Stimulated activated naive B cell treated with anti-CD40 and anti-IgM and Interleukin-4, amounts not matched to agents 10 μg/mL and 1 μg/mL and 100 μg/mL, for 72 hours (primary cell): Measurements from ENCODE around the gene FOSL2.

Experiments used
- ATAC-seq, 2 donors: fragments of 150-1000 bp; cut with Tn5 transposase; replicated peaks; 2 replicates each; pipeline ENCODE4 v1.10.0; 2021; ENCODE audit warnings: moderate library complexity in 1 of 2
- DNase-seq: peaks from one replicate; pipeline ENCODE4 v3.0.0; 2021
- H3K27ac Mint-ChIP-seq: one replicate; pipeline ENCODE4 v1.8.0; 2022; ENCODE audit warnings: mild to moderate bottlenecking, mixed read lengths
- H3K27me3 Mint-ChIP-seq, 2 donors: one replicate each; pipeline ENCODE4 v1.8.0; 2022; ENCODE audit warnings: mixed read lengths in 2 of 2
- H3K36me3 Mint-ChIP-seq, 2 donors: one replicate each; pipeline ENCODE4 v1.8.0; 2022; ENCODE audit warnings: mixed read lengths in 2 of 2, mild to moderate bottlenecking in 1 of 2
- H3K4me1 Mint-ChIP-seq, 2 donors: one replicate each; pipeline ENCODE4 v1.8.0; 2022; ENCODE audit warnings: mixed read lengths in 2 of 2, mild to moderate bottlenecking in 1 of 2
- H3K4me3 Mint-ChIP-seq, 2 donors: one replicate each; pipeline ENCODE4 v1.8.0; 2022; ENCODE audit warnings: mild to moderate bottlenecking in 2 of 2, mixed read lengths in 2 of 2, moderate library complexity in 1 of 2
- H3K9me3 Mint-ChIP-seq, 2 donors: one replicate each; pipeline ENCODE4 v1.8.0; 2022; ENCODE audit warnings: mixed read lengths in 2 of 2, mild to moderate bottlenecking in 1 of 2

The FOSL2 gene

DNA sequence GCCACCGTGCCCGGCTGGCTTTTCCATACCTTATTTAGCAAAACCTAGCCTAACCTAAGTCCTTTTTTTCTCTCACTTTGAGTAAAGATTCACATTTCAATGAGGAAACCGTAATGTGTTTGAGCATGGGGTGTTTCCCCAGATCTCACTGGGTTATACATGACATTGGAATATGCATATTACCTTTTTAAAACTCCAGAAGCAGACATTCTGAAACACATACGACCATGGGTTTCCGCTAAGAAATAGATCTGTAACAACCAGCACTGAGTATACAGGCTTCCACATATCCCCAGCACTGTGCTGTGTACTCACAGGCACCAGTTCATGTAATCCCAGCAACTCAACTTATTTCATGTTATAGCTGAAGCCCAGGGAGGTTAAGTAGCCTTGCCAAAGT lies 41.0 kb upstream of the FOSL2 start:
- DNase-seq: no peak
- H3K9me3 Mint-ChIP-seq: no peaks in the 10 kb centered on the region
- H3K27ac Mint-ChIP-seq: peak overlapping the region; percentile 91
- H3K36me3 Mint-ChIP-seq: peaks cover 0 to 2% of the 10 kb centered on the region in 2 donors
- ATAC-seq: peak; percentile 59 to 67
- H3K27me3 Mint-ChIP-seq: peaks cover 0 to 4% of the 10 kb centered on the region in 2 donors
- no peak overlapping the region for H3K4me3 Mint-ChIP-seq
- H3K4me1 Mint-ChIP-seq: peaks cover 17 to 32% of the 10 kb centered on the region in 2 donors

DNA sequence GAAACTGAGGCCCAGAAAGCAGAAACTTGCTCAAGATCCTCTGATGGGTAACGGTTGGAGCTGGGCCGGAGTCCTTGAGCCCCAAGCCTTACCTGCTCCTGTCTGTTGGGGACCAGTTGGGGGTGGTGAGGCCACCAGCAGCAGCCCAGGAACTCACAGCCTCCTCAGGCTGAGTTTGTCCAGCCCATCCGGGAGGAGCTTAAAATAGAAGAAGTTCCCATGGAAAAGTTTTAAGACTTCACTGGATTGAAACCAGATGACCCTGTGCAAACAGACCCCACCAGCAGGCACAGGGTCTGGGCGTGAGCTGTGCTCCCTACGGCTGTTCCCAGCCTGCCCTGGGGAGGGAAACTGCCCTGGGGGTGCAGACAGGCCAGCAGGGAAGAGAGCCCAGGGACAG lies 40.6 kb upstream of the FOSL2 start:
- H3K4me1 Mint-ChIP-seq: peaks cover 15 to 32% of the 10 kb centered on the region in 2 donors
- H3K27ac Mint-ChIP-seq: no peak overlapping the region
- H3K27me3 Mint-ChIP-seq: peaks cover 0 to 4% of the 10 kb centered on the region in 2 donors
- no peak overlapping the region for H3K4me3 Mint-ChIP-seq
- H3K36me3 Mint-ChIP-seq: peaks cover 0 to 2% of the 10 kb centered on the region in 2 donors
- H3K9me3 Mint-ChIP-seq: no peaks in the 10 kb centered on the region
- ATAC-seq (no peak), DNase-seq (no peak)

DNA sequence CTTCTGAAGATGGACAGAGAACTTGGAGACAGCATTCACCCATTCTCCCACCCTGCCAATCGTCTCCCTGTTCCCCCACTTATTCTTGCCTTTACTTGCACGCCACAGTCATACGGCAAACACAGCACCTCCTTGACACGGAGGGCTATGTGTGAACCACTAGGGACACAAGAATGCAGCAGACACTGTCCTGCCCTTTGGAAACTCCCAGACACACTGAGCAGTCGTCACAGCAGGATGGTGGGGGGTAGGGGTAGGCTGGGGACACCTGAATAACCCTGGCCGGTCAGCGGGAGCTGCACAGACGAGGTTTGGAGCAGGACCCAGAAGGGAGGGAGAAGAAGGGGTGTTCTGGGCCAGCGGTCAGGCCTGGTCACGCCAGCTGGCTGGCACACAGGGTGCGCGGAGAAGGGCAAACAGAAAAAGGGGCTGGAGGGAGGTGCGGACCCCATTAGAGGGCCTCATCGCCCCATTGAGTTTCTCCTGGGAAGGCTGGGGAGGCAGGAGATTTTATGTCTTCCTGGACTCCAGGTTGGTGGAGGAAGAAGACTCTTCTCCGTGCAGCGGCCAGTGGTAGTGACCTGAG lies 40.0 kb upstream of the FOSL2 start:
- H3K36me3 Mint-ChIP-seq: peaks cover 0 to 2% of the 10 kb centered on the region in 2 donors
- DNase-seq: no peak
- H3K9me3 Mint-ChIP-seq: no peaks in the 10 kb centered on the region
- ATAC-seq: no peak
- H3K27ac Mint-ChIP-seq: no peak overlapping the region
- peaks cover 12 to 27% of the 10 kb centered on the region in 2 donors for H3K4me1 Mint-ChIP-seq
- peaks cover 0 to 4% of the 10 kb centered on the region in 2 donors for H3K27me3 Mint-ChIP-seq
- H3K4me3 Mint-ChIP-seq: no peak overlapping the region

DNA sequence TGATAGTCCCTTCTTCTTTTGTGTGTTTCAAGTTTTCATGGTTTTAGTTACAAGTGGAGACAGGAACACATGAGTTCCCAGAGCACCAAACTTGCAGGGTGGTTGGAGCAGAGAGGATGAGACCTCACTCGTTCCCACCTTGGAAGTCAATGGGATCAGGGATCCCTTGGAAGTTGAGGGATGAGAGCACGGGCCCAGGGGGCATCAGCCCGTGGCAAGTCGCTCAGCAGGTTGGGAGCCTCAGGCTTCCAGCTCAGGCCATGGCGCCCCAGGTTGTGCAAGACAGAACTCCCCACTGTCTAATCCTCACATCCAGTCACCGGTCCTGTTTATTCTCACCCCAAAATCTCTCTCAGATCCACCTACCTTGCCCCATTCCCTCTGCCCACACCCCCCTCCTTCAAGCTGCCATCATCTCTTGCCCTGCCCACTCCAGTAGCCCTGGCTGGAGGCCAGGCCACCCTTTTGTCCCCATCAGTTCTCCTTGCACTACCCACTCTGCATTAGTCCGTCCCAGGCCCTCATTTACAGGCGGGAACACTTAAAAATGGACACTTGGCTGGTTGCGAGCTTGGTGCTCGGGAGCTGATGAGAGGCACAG lies 37.6 kb upstream of the FOSL2 start:
- peaks cover 21 to 36% of the 10 kb centered on the region in 2 donors for H3K4me1 Mint-ChIP-seq
- peaks cover 0 to 2% of the 10 kb centered on the region in 2 donors for H3K36me3 Mint-ChIP-seq
- no peak overlapping the region for H3K27ac Mint-ChIP-seq
- ATAC-seq: no peak
- no peak for DNase-seq
- H3K9me3 Mint-ChIP-seq: no peaks in the 10 kb centered on the region
- peaks cover 0 to 4% of the 10 kb centered on the region in 2 donors for H3K27me3 Mint-ChIP-seq
- no peak overlapping the region for H3K4me3 Mint-ChIP-seq

DNA sequence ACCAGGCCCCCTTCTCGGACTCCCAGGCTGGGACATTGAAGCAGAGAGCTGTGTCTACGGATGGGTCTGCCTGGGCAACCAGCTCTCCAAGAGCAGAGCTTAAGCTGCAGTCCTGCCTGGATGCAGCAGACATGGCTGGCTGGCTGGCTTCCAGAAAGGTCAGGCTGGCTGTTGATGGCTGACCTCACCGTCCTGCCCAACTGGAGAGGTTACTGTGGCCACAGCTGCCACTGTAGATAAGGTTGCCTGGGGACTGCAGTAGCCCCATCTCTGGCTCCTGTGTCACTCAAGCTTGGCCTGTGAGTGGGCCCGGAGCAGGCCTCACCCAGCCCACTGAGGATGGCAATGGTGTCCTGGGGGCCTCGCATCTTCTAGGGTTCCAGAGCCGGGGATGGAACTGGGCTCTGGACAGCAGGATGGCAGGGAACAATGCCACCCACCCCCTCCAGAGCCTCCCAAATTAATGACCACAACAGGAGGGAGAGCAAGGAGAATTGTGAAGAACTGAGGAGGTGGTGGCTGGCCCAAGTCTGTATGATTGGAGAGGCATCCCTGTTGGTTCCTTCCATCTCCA lies 37.0 kb upstream of the FOSL2 start:
- DNase-seq (no peak), ATAC-seq (no peak)
- Mint-ChIP-seq H3K4me1 (peaks cover 24 to 42% of the 10 kb centered on the region in 2 donors), H3K4me3 (no peak overlapping the region), H3K27me3 (peaks cover 0 to 4% of the 10 kb centered on the region in 2 donors), H3K27ac (peak overlapping the region; percentile 67), H3K9me3 (no peaks in the 10 kb centered on the region), H3K36me3 (peaks cover 0 to 2% of the 10 kb centered on the region in 2 donors)

DNA sequence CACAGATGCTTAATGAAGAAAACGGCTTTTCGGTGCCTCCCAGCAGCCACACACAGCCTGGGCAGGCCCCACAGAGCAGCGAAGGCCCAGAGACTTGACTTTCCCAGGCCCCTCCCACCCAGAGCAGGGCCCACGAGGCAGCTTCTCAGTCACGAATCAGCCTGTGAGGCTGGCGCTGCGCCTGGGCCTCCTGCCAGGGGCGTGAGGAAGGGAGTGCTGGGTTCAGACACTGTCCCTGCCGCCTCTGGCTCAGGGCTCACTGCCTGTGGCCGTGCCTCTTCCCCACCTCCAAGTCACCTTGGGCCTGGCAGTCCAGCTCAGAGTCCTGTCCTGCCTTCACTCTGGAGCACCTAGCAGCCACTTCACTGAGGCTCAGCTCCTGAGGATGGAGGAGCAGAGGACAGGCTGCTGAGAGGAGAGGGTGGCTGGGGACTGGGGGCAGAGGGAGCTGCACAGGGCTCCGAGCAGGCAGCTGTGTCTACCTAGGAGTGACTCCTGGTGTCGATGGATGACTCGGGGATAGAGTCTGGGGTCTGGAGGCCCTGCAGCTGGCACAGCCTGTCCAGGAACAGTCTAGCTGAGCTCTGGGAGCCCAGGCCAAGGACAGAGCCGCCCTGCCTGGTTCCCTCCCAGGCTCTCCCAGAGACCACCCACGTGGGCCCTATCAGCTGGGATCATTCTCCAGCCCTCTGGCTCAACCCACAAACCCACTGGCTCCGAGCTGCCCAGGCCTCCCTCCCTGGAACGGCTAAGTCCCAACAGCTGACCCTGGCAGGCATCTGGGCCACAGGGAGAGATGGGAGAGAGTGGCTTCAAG lies 36.4 kb upstream of the FOSL2 start:
- Mint-ChIP-seq H3K4me1 (peaks cover 30 to 45% of the 10 kb centered on the region in 2 donors), H3K9me3 (no peaks in the 10 kb centered on the region), H3K4me3 (no peak overlapping the region), H3K27ac (peak overlapping the region; percentile 67), H3K27me3 (peaks cover 0 to 4% of the 10 kb centered on the region in 2 donors), H3K36me3 (peaks cover 0 to 2% of the 10 kb centered on the region in 2 donors)
- ATAC-seq: no peak
- no peak for DNase-seq

DNA sequence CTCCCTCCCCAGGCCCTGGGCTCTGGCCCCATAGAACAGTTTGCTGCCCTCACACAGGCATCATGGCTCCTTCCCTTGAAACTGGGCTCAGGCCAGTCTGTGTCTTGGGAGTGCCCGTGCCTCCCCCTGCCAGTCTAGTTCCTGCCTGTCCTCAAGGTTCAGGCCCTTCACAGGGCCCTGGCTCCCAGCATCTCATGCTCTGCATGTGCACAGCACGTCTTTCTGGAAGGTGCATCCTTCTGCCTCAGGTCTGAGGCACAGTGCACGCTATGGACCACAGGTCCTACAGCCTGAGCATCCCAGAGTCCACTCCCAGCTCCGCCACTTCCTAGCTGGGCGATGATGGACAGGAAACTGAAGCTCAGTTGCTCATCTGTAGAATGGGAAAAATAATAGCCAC lies 35.6 kb upstream of the FOSL2 start:
- ATAC-seq: no peak
- Mint-ChIP-seq H3K4me1 (peaks cover 28 to 42% of the 10 kb centered on the region in 2 donors), H3K4me3 (no peak overlapping the region)

DNA sequence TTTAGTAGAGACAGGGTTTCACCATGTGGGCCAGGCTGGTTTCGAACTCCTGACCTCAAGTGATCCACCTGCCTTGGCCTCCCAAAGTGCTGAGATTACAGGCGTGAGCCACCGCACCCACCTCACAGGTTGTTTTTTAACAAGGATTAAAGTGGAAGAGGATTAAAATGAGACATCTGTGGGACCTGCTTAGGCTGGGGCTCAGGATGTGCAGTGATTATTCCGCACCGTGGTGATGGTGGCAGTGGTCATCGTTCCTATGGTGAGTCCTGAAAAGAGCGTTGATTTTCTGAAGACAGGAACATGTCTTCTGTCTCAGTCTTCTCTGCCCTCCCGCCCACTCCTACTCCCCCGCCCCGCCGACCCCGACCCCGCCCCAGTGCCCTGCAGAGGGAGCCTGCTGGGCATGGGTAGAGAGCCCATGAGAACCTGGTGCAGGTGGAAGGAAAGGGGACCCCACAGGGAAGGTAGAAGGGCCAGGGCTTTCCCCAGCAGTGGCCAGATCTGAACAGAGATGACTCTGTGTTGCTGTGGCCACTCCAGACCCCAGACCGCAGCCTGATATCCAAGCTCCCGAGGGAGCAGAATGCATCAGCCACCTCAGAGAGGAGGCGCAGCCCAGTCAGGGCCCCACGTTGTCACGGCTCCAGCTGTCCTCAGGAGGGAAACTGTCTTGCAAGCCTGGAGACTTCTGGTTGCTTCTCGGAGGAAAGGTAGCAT lies 34.5 kb upstream of the FOSL2 start:
- no peak for DNase-seq
- Mint-ChIP-seq H3K4me1 (peaks cover 28 to 44% of the 10 kb centered on the region in 2 donors), H3K9me3 (no peaks in the 10 kb centered on the region), H3K27me3 (peaks cover 0 to 7% of the 10 kb centered on the region in 2 donors), H3K36me3 (no peaks in the 10 kb centered on the region), H3K4me3 (no peak overlapping the region), H3K27ac (peak overlapping the region; percentile 92)
- ATAC-seq: no peak

More for the DNA sequence above, 35.6 kb upstream of the FOSL2 start:
- Mint-ChIP-seq H3K27me3 (peaks cover 0 to 7% of the 10 kb centered on the region in 2 donors), H3K9me3 (no peaks in the 10 kb centered on the region), H3K36me3 (peaks cover 0 to 2% of the 10 kb centered on the region in 2 donors), H3K27ac (peak overlapping the region; percentile 42)
- DNase-seq: no peak

DNA sequence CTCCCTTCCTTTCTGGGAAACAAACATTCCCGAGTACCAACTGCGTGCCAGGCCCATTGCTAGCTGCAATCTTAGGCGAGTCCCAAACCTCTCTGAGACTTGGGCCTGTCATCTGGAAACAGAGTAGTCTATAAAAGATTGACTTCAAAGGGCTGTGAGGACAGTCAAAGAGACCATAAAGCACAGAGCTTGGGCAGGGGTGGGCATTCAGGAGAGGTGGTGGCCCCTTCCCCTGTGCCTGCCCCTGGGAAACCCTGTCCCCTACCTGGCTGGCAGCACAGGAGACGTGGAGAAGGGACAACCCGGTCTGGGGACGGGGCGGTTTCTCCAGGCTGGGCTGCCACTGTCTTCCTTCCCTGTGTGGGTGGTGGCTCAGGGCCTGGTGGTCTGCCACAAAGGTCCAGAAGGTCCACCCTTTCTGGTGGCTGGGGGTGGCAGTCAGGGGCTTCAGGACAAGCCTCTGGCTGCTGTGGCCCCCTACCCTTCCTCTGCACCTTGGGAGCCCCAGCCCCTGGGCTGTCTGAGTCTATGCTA lies 33.9 kb upstream of the FOSL2 start:
- peak overlapping the region; percentile 59 to 63 for H3K4me3 Mint-ChIP-seq
- no peaks in the 10 kb centered on the region for H3K36me3 Mint-ChIP-seq
- ATAC-seq (peak; percentile 4 to 7), DNase-seq (no peak)
- H3K4me1 Mint-ChIP-seq: peaks cover 28 to 50% of the 10 kb centered on the region in 2 donors
- H3K27ac Mint-ChIP-seq: peak overlapping the region; percentile 92
- H3K9me3 Mint-ChIP-seq: no peaks in the 10 kb centered on the region
- peaks cover 0 to 7% of the 10 kb centered on the region in 2 donors for H3K27me3 Mint-ChIP-seq

DNA sequence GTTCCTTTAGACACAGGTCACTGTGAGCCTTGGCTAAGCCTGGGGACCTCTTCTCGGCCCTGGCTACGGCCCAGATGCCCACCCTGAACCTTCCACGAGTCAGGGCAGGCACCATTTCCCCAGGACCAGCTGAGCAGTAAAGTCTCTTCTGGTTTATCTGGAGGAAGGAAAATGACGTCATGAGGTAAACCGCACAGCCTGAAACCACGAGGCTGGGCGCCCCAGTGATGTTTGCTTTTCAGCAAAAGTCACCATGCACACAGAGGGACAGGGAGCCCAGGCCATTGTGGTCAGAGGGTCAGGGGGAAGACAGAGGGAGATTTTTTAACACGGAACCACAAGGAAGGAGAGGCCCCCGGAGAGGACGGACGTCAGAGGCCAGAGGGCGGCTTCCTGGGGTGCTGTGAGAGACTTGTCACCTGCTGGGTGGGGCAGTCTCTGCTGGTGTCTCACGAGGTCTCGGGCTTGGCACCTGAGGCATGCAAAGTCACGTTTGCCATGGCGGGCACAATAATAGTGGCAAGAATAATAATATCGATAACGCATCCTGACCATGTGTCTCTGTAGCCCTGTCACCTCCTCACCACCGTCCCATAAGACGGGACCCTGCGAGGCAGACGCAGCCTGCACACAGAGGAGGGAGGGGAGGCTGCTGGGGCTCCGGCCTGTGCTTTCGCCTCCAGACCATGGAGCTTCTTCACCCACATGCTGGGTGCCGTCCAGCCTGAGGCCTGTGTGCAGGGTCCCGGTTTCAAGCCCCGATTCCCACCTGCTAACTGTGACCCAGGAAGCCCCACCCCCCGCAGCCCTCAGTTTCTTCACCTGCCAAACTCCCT lies 33.2 kb upstream of the FOSL2 start:
- no peaks in the 10 kb centered on the region for H3K9me3 Mint-ChIP-seq
- H3K4me3 Mint-ChIP-seq: peak overlapping the region; percentile 59 to 63
- DNase-seq (peak; percentile 88), ATAC-seq (peak; percentile 89)
- peak overlapping the region; percentile 92 for H3K27ac Mint-ChIP-seq
- H3K36me3 Mint-ChIP-seq: no peaks in the 10 kb centered on the region
- peaks cover 28 to 57% of the 10 kb centered on the region in 2 donors for H3K4me1 Mint-ChIP-seq
- peaks cover 0 to 7% of the 10 kb centered on the region in 2 donors for H3K27me3 Mint-ChIP-seq

DNA sequence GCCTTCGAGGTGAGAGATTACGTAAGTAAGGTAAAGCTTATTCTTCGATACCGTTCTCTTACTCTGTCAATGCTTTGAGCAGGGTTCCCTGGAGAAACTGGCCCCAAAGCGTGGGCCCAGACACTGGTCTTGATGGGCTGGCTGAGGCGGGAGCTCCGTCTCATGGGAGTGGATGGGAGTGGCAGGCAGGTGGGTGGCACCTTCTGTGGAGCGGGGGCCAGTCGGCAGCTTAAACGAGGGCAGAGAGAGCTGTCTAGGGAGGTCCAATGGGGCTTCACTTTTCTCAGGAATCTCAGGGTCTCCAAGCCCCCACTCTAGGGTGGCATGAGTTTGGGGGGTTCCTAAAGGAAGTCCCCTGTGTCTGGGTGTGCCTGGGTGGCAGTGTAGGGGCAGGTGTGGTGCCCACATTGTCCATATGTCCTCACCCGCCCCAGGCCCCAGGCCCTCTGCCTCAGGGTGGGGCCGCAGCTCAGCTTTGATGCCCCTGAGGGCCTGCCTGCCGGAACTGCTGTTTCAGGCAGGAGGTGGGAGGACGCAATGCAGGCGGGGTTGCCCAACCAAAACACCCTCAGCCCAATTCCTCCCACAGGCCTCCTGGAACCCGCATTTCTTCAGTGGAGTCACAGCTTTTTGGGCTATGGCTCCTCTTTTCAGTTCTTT lies 32.5 kb upstream of the FOSL2 start:
- H3K36me3 Mint-ChIP-seq: no peaks in the 10 kb centered on the region
- H3K27ac Mint-ChIP-seq: peak overlapping the region; percentile 79
- H3K4me1 Mint-ChIP-seq: peaks cover 28 to 57% of the 10 kb centered on the region in 2 donors
- no peak for DNase-seq
- no peaks in the 10 kb centered on the region for H3K9me3 Mint-ChIP-seq
- ATAC-seq: no peak
- peak overlapping the region in 1 of 2 donors; percentile 39 for H3K4me3 Mint-ChIP-seq
- H3K27me3 Mint-ChIP-seq: peaks cover 0 to 7% of the 10 kb centered on the region in 2 donors

DNA sequence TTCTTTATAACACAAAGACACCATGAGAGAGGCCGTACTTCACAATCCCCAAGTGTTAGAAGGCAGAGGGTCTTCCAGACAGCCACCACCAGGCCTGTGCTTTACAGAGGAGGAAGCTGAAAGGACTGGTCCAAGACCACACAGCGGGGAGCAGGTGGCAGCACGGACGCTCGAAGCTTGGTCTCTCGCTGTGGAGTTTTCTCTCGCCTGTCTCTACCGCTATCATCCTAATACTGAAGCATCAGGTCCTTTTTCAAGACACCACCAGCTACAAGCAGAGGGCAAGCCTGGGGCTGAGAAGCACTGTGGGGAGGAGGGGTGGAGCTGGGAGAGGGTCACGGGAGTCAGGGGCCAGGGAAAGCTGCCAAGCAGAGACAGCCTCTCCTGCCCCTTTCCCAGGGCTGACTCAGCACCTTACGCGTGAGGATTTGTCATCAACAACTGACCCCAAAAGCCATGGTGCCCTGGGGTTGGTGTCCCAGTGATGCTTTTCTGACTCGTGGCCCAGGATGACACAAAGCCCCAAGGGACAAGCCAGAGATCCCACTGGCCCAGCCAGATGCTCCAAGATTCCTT lies 31.9 kb upstream of the FOSL2 start:
- H3K9me3 Mint-ChIP-seq: no peaks in the 10 kb centered on the region
- peaks cover 0 to 7% of the 10 kb centered on the region in 2 donors for H3K27me3 Mint-ChIP-seq
- no peak for DNase-seq
- ATAC-seq: no peak
- peaks cover 28 to 57% of the 10 kb centered on the region in 2 donors for H3K4me1 Mint-ChIP-seq
- no peaks in the 10 kb centered on the region for H3K36me3 Mint-ChIP-seq
- peak overlapping the region; percentile 79 for H3K27ac Mint-ChIP-seq
- H3K4me3 Mint-ChIP-seq: peak overlapping the region in 1 of 2 donors; percentile 39
